GM12801 (cell line): ENCODE results near the gene CA14.

ENCODE experiments used
- CTCF ChIP-seq: IDR thresholded peaks from one replicate; pipeline ENCODE4 v1.5.1; 2011; ENCODE audit warnings: control low read depth; ENCODE audit not compliant: insufficient read length; ENCODE audit errors: extremely low read depth

The CA14 gene

GRCh38 chr1:150302338-150302737 lies 44.8 kb downstream of the CA14 start:
- no peak for TF ChIP-seq CTCF

GRCh38 chr1:150302902-150303301 lies 45.3 kb downstream of the CA14 start:
- no peak for TF ChIP-seq CTCF

GRCh38 chr1:150309758-150310508 lies 52.4 kb downstream of the CA14 start:
- TF ChIP-seq CTCF, result no peak

- TF ChIP-seq CTCF, result no peak
Measured at GRCh38 chr1:150311762-150312161, 54.2 kb downstream of the CA14 start.
